Tibial nerve (tissue), 4 donors: ENCODE results near the gene TNFRSF13B.
"Not testable (repeated sequence)": the region's sequence is repeated elsewhere in the genome, so short reads cannot be mapped to it uniquely, and the experiment has no call there.

ENCODE experiments used
- EP300 ChIP-seq, 2 donors: sonication (generic); formaldehyde crosslinking; IDR thresholded peaks; one replicate each; pipeline ENCODE4 v1.6.1; 2017; ENCODE audit warnings: antibody characterized with exemption in 2 of 2, mild to moderate bottlenecking in 1 of 2
- POLR2A ChIP-seq, 2 donors: fragments of 450-650 bp; IDR thresholded peaks; one replicate each; pipeline ENCODE4 v1.6.1; 2017; ENCODE audit warnings: antibody characterized with exemption in 2 of 2, mild to moderate bottlenecking in 2 of 2, moderate library complexity in 2 of 2
- TF ChIP-seq, protein P1 (sequence below), 5 experiments: fragments of 200-600 bp in 3 of 5; fragments of 450-650 bp in 2 of 5; sonication (generic) in 3 of 5; IDR thresholded peaks; one replicate each; pipeline ENCODE4 v1.5.1; 2016 to 2019; ENCODE audit warnings: antibody characterized with exemption in 5 of 5, mild to moderate bottlenecking in 3 of 5, moderate library complexity in 2 of 5

DNA sequence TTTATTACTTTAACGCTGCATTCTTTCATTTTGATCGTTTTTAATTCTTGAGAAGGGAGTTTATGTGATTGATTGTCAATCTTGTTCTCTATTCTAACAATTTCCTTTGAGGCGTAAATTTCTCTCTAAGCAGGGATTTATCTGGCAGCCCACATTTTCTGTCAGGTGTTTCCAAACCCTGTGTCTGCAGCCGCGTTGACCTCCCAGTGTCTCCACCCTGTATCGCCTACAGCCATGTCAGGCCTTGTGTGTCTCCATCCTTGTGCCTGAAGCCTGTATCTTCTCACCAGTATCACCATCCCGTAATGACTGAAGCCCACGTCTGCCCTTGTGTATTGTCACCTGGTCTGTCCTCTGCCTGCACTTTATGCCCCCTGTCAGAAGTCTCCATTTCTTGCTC lies 75.7 kb downstream of the TNFRSF13B start:
- TF ChIP-seq, protein P1, sequence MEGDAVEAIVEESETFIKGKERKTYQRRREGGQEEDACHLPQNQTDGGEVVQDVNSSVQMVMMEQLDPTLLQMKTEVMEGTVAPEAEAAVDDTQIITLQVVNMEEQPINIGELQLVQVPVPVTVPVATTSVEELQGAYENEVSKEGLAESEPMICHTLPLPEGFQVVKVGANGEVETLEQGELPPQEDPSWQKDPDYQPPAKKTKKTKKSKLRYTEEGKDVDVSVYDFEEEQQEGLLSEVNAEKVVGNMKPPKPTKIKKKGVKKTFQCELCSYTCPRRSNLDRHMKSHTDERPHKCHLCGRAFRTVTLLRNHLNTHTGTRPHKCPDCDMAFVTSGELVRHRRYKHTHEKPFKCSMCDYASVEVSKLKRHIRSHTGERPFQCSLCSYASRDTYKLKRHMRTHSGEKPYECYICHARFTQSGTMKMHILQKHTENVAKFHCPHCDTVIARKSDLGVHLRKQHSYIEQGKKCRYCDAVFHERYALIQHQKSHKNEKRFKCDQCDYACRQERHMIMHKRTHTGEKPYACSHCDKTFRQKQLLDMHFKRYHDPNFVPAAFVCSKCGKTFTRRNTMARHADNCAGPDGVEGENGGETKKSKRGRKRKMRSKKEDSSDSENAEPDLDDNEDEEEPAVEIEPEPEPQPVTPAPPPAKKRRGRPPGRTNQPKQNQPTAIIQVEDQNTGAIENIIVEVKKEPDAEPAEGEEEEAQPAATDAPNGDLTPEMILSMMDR (IDR thresholded peaks at IDR 0.05): not testable (repeated sequence)
- TF ChIP-seq EP300, POLR2A (IDR thresholded peaks at IDR 0.05): not testable (repeated sequence)
